GM23248 (cell line): Measurements from ENCODE around the gene PRDM16. TPM values are rescaled to one million over a fixed set of nuclear protein-coding genes. Genes with fewer than 3 reads are reported as not detected.
A peak's percentile ranks its signal among the peaks of the same experiment; 100 is the strongest.

Experiments used
- DNase-seq: peaks from one replicate; pipeline ENCODE4 v3.0.0-alpha.2; 2015
- H2AFZ ChIP-seq: fragments of 200-600 bp; sonication (generic); 2 replicates; pipeline ENCODE4 v1.6.1; 2016; ENCODE audit warnings: antibody characterized with exemption
- H3F3A ChIP-seq: fragments of 200-600 bp; sonication (generic); 2 replicates; pipeline ENCODE4 v1.6.1; 2016; ENCODE audit warnings: mild to moderate bottlenecking, antibody characterized with exemption, mixed run types; ENCODE audit not compliant: insufficient read depth
- H3K27ac ChIP-seq: fragments of 200-600 bp; sonication (generic); 2 replicates; pipeline ENCODE4 v1.5.1; 2016; ENCODE audit warnings: mild to moderate bottlenecking
- H3K27me3 ChIP-seq: fragments of 200-600 bp; sonication (generic); replicated peaks from 2 replicates; pipeline ENCODE4 v1.6.1; 2016; ENCODE audit warnings: mild to moderate bottlenecking; ENCODE audit not compliant: insufficient read depth
- H3K36me3 ChIP-seq: fragments of 200-600 bp; sonication (generic); 2 replicates; pipeline ENCODE4 v1.6.1; 2016; ENCODE audit warnings: low read depth, mild to moderate bottlenecking
- H3K4me1 ChIP-seq: fragments of 200-600 bp; sonication (generic); 2 replicates; pipeline ENCODE4 v1.6.1; 2016; ENCODE audit warnings: mild to moderate bottlenecking; ENCODE audit not compliant: insufficient read depth
- H3K4me2 ChIP-seq: fragments of 200-600 bp; sonication (generic); one replicate; pipeline ENCODE4 v1.6.1; 2016; ENCODE audit warnings: mild to moderate bottlenecking; ENCODE audit not compliant: unreplicated experiment
- H3K4me3 ChIP-seq: fragments of 200-600 bp; sonication (generic); 2 replicates; pipeline ENCODE4 v1.5.1; 2016; ENCODE audit warnings: mild to moderate bottlenecking
- H3K79me2 ChIP-seq: fragments of 200-600 bp; sonication (generic); 2 replicates; pipeline ENCODE4 v1.6.1; 2016; ENCODE audit warnings: mild to moderate bottlenecking; ENCODE audit not compliant: insufficient read depth
- H3K9ac ChIP-seq: fragments of 200-600 bp; sonication (generic); 2 replicates; pipeline ENCODE4 v1.6.1; 2016; ENCODE audit warnings: mild to moderate bottlenecking
- H3K9me2 ChIP-seq: fragments of 200-600 bp; sonication (generic); 2 replicates; pipeline ENCODE4 v1.6.1; 2016; ENCODE audit warnings: mixed run types, mild to moderate bottlenecking, moderate library complexity; ENCODE audit not compliant: insufficient read depth
- H3K9me3 ChIP-seq: fragments of 200-600 bp; sonication (generic); one replicate; pipeline ENCODE4 v1.6.1; 2017; ENCODE audit warnings: low read depth
- H4K20me1 ChIP-seq: fragments of 200-600 bp; sonication (generic); 2 replicates; pipeline ENCODE4 v1.6.0; 2016; ENCODE audit not compliant: insufficient read depth
- EZH2 ChIP-seq: fragments of 200-600 bp; sonication (generic); IDR thresholded peaks from 2 replicates; pipeline ENCODE4 v1.6.1; 2018; ENCODE audit warnings: antibody characterized with exemption, mild to moderate bottlenecking; ENCODE audit not compliant: insufficient read depth, poor library complexity, severe bottlenecking
- EZH2phosphoT487 ChIP-seq: fragments of 200-600 bp; sonication (generic); IDR thresholded peaks from 2 replicates; pipeline ENCODE4 v1.6.1; 2018; ENCODE audit warnings: antibody characterized with exemption, moderate library complexity, mild to moderate bottlenecking, low read depth; ENCODE audit not compliant: insufficient read depth
- WGBS, 2 experiments: methylation state at CpG; one replicate each; pipeline ENCODE4 v1.1.6; 2015 to 2017; ENCODE audit warnings: low lambda C conversion rate in 2 of 2, low coverage in 1 of 2; ENCODE audit errors: missing lambda C conversion rate in 2 of 2; 5-methylcytosine and 5-hydroxymethylcytosine counted together
- in situ Hi-C: fragments of 300-500 bp; cut with MboI; formaldehyde crosslinking; loops from 2 replicates; pipeline ENCODE4 v1.15.0; 2020
- polyA plus RNA-seq: library from polyadenylated mRNA; unstranded; fragments of >200 nt; fragmentation: Nextera tagmentation; extraction: Ambion mirVana; gene quantifications from 2 replicates; pipeline ENCODE4 v1.2.1, GENCODE V29; 2016
- total RNA-seq: library from RNA; depleted of rRNA; stranded (reverse); fragments of >200 nt; shearing (Covaris generic); gene quantifications from 2 replicates; pipeline ENCODE4 v1.2.3, GENCODE V29; 2014

Gene PRDM16
- total and polyA plus RNA-seq, 2 experiments from 2014 or later: 0.18 TPM; not detected in 1

- Histone ChIP-seq H3K27ac (no peak overlapping the region), H3K4me3 (no peak overlapping the region), H3F3A (no peaks in the 10 kb centered on the region), H4K20me1 (no peaks in the 10 kb centered on the region), H3K9me2 (no peaks in the 10 kb centered on the region), H3K9me3 (no peaks in the 10 kb centered on the region), H3K9ac (no peak overlapping the region), H3K27me3 (peaks cover 11% of the 10 kb centered on the region; the same call in 1 of the 2 replicates), H2AFZ (no peak overlapping the region), H3K4me2 (peak overlapping the region; percentile 20), H3K79me2 (no peaks in the 10 kb centered on the region), H3K4me1 (0 out of 2 replicates have a peak, but pooled peaks cover 8% of the 10 kb centered on the region), H3K36me3 (no peaks in the 10 kb centered on the region)
- in situ Hi-C loops: no loop called here
- TF ChIP-seq EZH2phosphoT487 (no peak), EZH2 (no peak)
- DNase-seq: no peak
- 59 to 64% methylated on average over 8 to 11 of the region's 11 CpGs for WGBS, 2 experiments
Measured at GRCh38 chr1:3351449-3352298, 282.7 kb downstream of the PRDM16 start.

GRCh38 chr1:3352299-3352951, 283.4 kb downstream of the PRDM16 start:
- no peaks in the 10 kb centered on the region for H3F3A ChIP-seq
- in situ Hi-C loops: no loop called here
- DNase-seq: peak; percentile 84
- 0 out of 2 replicates have a peak, but pooled peaks cover 8% of the 10 kb centered on the region for H3K4me1 ChIP-seq
- peak overlapping the region; percentile 20 for H3K4me2 ChIP-seq
- H3K9me3 ChIP-seq: no peaks in the 10 kb centered on the region
- peaks cover 17% of the 10 kb centered on the region; the same call in 1 of the 2 replicates for H3K27me3 ChIP-seq
- H3K79me2 ChIP-seq: no peaks in the 10 kb centered on the region
- H3K4me3 ChIP-seq: no peak overlapping the region
- TF ChIP-seq EZH2 (no peak), EZH2phosphoT487 (no peak)
- no peaks in the 10 kb centered on the region for H3K36me3 ChIP-seq
- H3K27ac ChIP-seq: no peak overlapping the region
- no peak overlapping the region for H3K9ac ChIP-seq
- H3K9me2 ChIP-seq: no peaks in the 10 kb centered on the region
- WGBS, 2 experiments: 10 to 12% methylated on average over 27 to 30 of the region's 30 CpGs
- H2AFZ ChIP-seq: no peak overlapping the region
- no peaks in the 10 kb centered on the region for H4K20me1 ChIP-seq

DNA sequence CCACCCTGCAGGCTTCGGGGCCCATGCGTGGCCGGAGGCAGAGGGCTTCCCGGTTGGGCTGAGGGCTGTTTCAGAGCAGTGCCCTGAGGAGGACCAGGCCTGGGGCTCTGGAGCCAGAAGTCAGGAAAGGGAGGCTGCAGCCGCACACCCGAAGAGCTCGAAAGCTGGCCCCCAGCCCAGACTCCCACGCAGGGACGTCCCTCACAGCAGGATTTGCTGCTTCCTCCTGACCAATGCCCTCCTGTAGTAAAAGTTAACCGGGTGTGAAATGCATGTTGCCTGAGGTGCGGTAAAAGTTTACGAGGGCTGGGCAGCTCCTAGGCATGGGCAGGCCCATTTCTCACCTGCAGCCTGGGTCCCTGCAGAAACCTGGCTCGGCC, 283.9 kb downstream of the PRDM16 start:
- Histone ChIP-seq H3K27ac (no peak overlapping the region), H3K79me2 (no peaks in the 10 kb centered on the region), H3K27me3 (peaks cover 17% of the 10 kb centered on the region; the same call in 1 of the 2 replicates), H4K20me1 (no peaks in the 10 kb centered on the region), H3K9me3 (no peaks in the 10 kb centered on the region), H3K9ac (no peak overlapping the region), H3K4me2 (no peak overlapping the region), H3K36me3 (no peaks in the 10 kb centered on the region), H3K4me1 (0 out of 2 replicates have a peak, but pooled peaks cover 8% of the 10 kb centered on the region), H3K9me2 (no peaks in the 10 kb centered on the region), H2AFZ (no peak overlapping the region), H3F3A (no peaks in the 10 kb centered on the region), H3K4me3 (no peak overlapping the region)
- TF ChIP-seq EZH2: no peak
- TF ChIP-seq EZH2phosphoT487: no peak
- peak; percentile 30 for DNase-seq
- 44 to 51% methylated on average over 8 to 13 of the region's 13 CpGs for WGBS, 2 experiments
- in situ Hi-C loops: no loop called here

GRCh38 chr1:3353876-3354275, 284.9 kb downstream of the PRDM16 start:
- Histone ChIP-seq H3K4me3 (no peak overlapping the region), H3K4me1 (0 out of 2 replicates have a peak, but pooled peaks cover 8% of the 10 kb centered on the region), H3K36me3 (no peaks in the 10 kb centered on the region), H3K9me2 (no peaks in the 10 kb centered on the region), H3K9me3 (no peaks in the 10 kb centered on the region), H3F3A (no peaks in the 10 kb centered on the region), H3K27me3 (peaks cover 26% of the 10 kb centered on the region), H3K9ac (no peak overlapping the region), H3K27ac (no peak overlapping the region), H4K20me1 (no peaks in the 10 kb centered on the region), H3K79me2 (no peaks in the 10 kb centered on the region), H2AFZ (no peak overlapping the region), H3K4me2 (no peak overlapping the region)
- TF ChIP-seq EZH2 (no peak), EZH2phosphoT487 (no peak)
- DNase-seq: no peak
- in situ Hi-C loops: no loop called here
- WGBS, 2 experiments: 94 to 95% methylated on average over 8 of the region's 8 CpGs
